Ramos (cell line): ENCODE data around the gene BRMS1L.

ENCODE experiments used
- in situ Hi-C: fragments of 300-500 bp; cut with MboI; formaldehyde crosslinking; loops from one replicate; pipeline ENCODE4 v1.14.3; 2022; ENCODE audit warnings: low sequenced_read_pairs; ENCODE audit not compliant: unreplicated experiment

Gene BRMS1L

GRCh38 chr14:35858521-35859209, 32.5 kb downstream of the BRMS1L start:
- in situ Hi-C loops: no loop called here

- in situ Hi-C loops: no loop called here
These were observed 35.2 kb downstream of the BRMS1L start for GRCh38 chr14:35861204-35861868.

- in situ Hi-C loops: no loop called here
These were observed 39.6 kb downstream of the BRMS1L start for GRCh38 chr14:35865611-35866324.

- in situ Hi-C loops: no loop called here
These were observed 40.6 kb downstream of the BRMS1L start for GRCh38 chr14:35866595-35867279.

GRCh38 chr14:35867280-35867629, 41.1 kb downstream of the BRMS1L start:
- in situ Hi-C loops: no loop called here

GRCh38 chr14:35875296-35875695, 49.2 kb downstream of the BRMS1L start:
- in situ Hi-C loops: no loop called here

- in situ Hi-C loops: no loop called here
These were observed 51.1 kb downstream of the BRMS1L start for GRCh38 chr14:35877276-35877675.

- in situ Hi-C loops: no loop called here
These were observed 52.4 kb downstream of the BRMS1L start for GRCh38 chr14:35878272-35879150.

GRCh38 chr14:35879151-35879648, 53.1 kb downstream of the BRMS1L start:
- in situ Hi-C loops: no loop called here

GRCh38 chr14:35879654-35880249, 53.6 kb downstream of the BRMS1L start:
- in situ Hi-C loops: no loop called here

GRCh38 chr14:35881280-35881679, 55.1 kb downstream of the BRMS1L start:
- in situ Hi-C loops: no loop called here

- in situ Hi-C loops: no loop called here
These were observed 57.6 kb downstream of the BRMS1L start for GRCh38 chr14:35883677-35884293.

GRCh38 chr14:35890308-35890707, 64.2 kb downstream of the BRMS1L start:
- in situ Hi-C loops: no loop called here

- in situ Hi-C loops: no loop called here
These were observed 69.1 kb downstream of the BRMS1L start for GRCh38 chr14:35895256-35895655.

- in situ Hi-C loops: no loop called here
These were observed 71.5 kb downstream of the BRMS1L start for GRCh38 chr14:35897616-35898111.

GRCh38 chr14:35898217-35898775, 72.2 kb downstream of the BRMS1L start:
- in situ Hi-C loops: no loop called here

- in situ Hi-C loops: no loop called here
These were observed 74.6 kb downstream of the BRMS1L start for GRCh38 chr14:35900741-35901140.

- in situ Hi-C loops: no loop called here
These were observed 83.5 kb downstream of the BRMS1L start for GRCh38 chr14:35909665-35910064.
